H4 (cell line): ENCODE data around the gene POU6F2. TPM values are rescaled to one million over a fixed set of nuclear protein-coding genes. Genes with fewer than 3 reads are reported as not detected.

Source experiments
- DNase-seq: peaks from one replicate; pipeline ENCODE4 v3.0.0-alpha.2; 2015; ENCODE audit warnings: low spot score
- total RNA-seq: library from RNA; depleted of rRNA; stranded (reverse); fragments of >200 nt; shearing (Covaris generic); gene quantifications from 2 replicates; pipeline ENCODE4 v1.2.3, GENCODE V29; 2014

The POU6F2 gene
- total RNA-seq, 1 experiment from 2014 or later: 0.41 TPM

GRCh38 chr7:39433550-39433949, 455.8 kb downstream of the POU6F2 start:
- no peak for DNase-seq

GRCh38 chr7:39434012-39434411, 456.3 kb downstream of the POU6F2 start:
- no peak for DNase-seq

- no peak for DNase-seq
Measured at GRCh38 chr7:39446546-39446945, 468.8 kb downstream of the POU6F2 start.

- no peak for DNase-seq
Measured at GRCh38 chr7:39451901-39452300, 474.2 kb downstream of the POU6F2 start.

- peak; percentile 80 for DNase-seq
Measured at GRCh38 chr7:39453743-39454355, 476.1 kb downstream of the POU6F2 start.

- no peak for DNase-seq
Measured at GRCh38 chr7:39458061-39458745, 480.5 kb downstream of the POU6F2 start.

- no peak for DNase-seq
Measured at GRCh38 chr7:39459636-39460035, 481.9 kb downstream of the POU6F2 start.

- no peak for DNase-seq
Measured at GRCh38 chr7:39460486-39460885, 482.8 kb downstream of the POU6F2 start.

- DNase-seq: peak; percentile 82
Measured at GRCh38 chr7:39461263-39461820, 483.6 kb downstream of the POU6F2 start.

- DNase-seq: no peak
Measured at GRCh38 chr7:39463252-39463651, 485.5 kb downstream of the POU6F2 start.

GRCh38 chr7:39464350-39465054, 486.8 kb downstream of the POU6F2 start:
- no peak for DNase-seq

- DNase-seq: peak; percentile 96
Measured at GRCh38 chr7:39465055-39465929, 487.6 kb downstream of the POU6F2 start.

GRCh38 chr7:39468261-39468660, 490.6 kb downstream of the POU6F2 start:
- DNase-seq: no peak

- DNase-seq: no peak
Measured at GRCh38 chr7:39468808-39469374, 491.2 kb downstream of the POU6F2 start.

- no peak for DNase-seq
Measured at GRCh38 chr7:39480901-39481300, 503.2 kb downstream of the POU6F2 start.

- no peak for DNase-seq
Measured at GRCh38 chr7:39488467-39489393, 511.0 kb downstream of the POU6F2 start.

GRCh38 chr7:39490296-39490695, 512.6 kb downstream of the POU6F2 start:
- DNase-seq: no peak

GRCh38 chr7:39493934-39494333, 516.2 kb downstream of the POU6F2 start:
- DNase-seq: no peak

- peak; percentile 77 for DNase-seq
Measured at GRCh38 chr7:39501358-39501757, 523.6 kb downstream of the POU6F2 start.

GRCh38 chr7:39504963-39505362, 527.3 kb downstream of the POU6F2 start:
- peak; percentile 53 for DNase-seq
